Measurements from ENCODE around the gene TMEM164. TPM values are rescaled to one million over a fixed set of nuclear protein-coding genes. Genes with fewer than 3 reads are reported as not detected.

Gene TMEM164
- 16.7 and 17.3 TPM in 2 replicates for total RNA-seq

GRCh38 chrX:110002300-110003166, at the start of gene TMEM164:
TMEM164 (plus strand) TSS chrX:110003114; CDS start chrX:110003775, 661 bp downstream.

